Panc1 (cell line): ENCODE measurements around the gene DOLK. TPM values are rescaled to one million over a fixed set of nuclear protein-coding genes. Genes with fewer than 3 reads are reported as not detected.

Experiments
- ATAC-seq: fragments of 200-7000 bp; cut with Tn5 transposase; 2 replicates; pipeline ENCODE4 v1.9.1; 2020; ENCODE audit warnings: mild to moderate bottlenecking, moderate library complexity
- BruUV-seq: library from RNA; stranded (reverse); fragments of 400-500 nt; replicated peaks from 2 replicates; lab custom pipeline; 2021; lab: Mats Ljungman, UMichigan
- CTCF ChIA-PET: fragments of 300-600 bp; sonication (Branson Sonifier 250); formaldehyde crosslinking; loops from one replicate; lab custom pipeline; 2022; ENCODE audit warnings: antibody characterized with exemption; lab: Charles Lee
- POLR2A ChIA-PET: fragments of 300-600 bp; sonication (Branson Sonifier 250); formaldehyde crosslinking; loops from one replicate; lab custom pipeline; 2022; ENCODE audit warnings: antibody characterized with exemption; lab: Charles Lee
- DNase-seq: peaks from one replicate; pipeline ENCODE4 v3.0.0-alpha.2; 2010; ENCODE audit warnings: low read depth, low spot score
- H3K27ac ChIP-seq: 2 replicates; pipeline ENCODE4 v1.5.1; 2011; ENCODE audit warnings: mild to moderate bottlenecking, low read length, inconsistent platforms
- H3K27me3 ChIP-seq: fragments of 200-500 bp; sonication (Bioruptor generic); 2 replicates; pipeline ENCODE4 v1.6.0; 2014; ENCODE audit warnings: low read length, inconsistent platforms; ENCODE audit not compliant: control insufficient read depth, insufficient read depth
- H3K36me3 ChIP-seq: fragments of 200-500 bp; sonication (Bioruptor generic); 2 replicates; pipeline ENCODE4 v1.5.1; 2014; ENCODE audit warnings: inconsistent platforms, mild to moderate bottlenecking, low read length, moderate library complexity; ENCODE audit not compliant: control insufficient read depth, insufficient read depth
- H3K4me1 ChIP-seq: 2 replicates; pipeline ENCODE4 v1.5.1; 2011; ENCODE audit warnings: inconsistent platforms, mild to moderate bottlenecking, low read length, moderate library complexity; ENCODE audit not compliant: control insufficient read depth, insufficient read depth
- H3K4me3 ChIP-seq, 2 experiments: 2 replicates each; pipeline ENCODE4 v1.5.1; 2011 to 2012; ENCODE audit warnings: low read depth in 2 of 2, low read length in 2 of 2, mild to moderate bottlenecking in 2 of 2, inconsistent platforms in 1 of 2, moderate library complexity in 1 of 2
- H3K9me3 ChIP-seq: fragments of 200-500 bp; sonication (Bioruptor generic); 2 replicates; pipeline ENCODE4 v1.5.1; 2014; ENCODE audit warnings: low read depth, mild to moderate bottlenecking, inconsistent platforms, low read length, moderate library complexity; ENCODE audit not compliant: control insufficient read depth, insufficient read depth
- POLR2AphosphoS5 ChIP-seq: IDR thresholded peaks from 2 replicates; pipeline ENCODE4 v1.6.1; 2012; ENCODE audit warnings: mild to moderate bottlenecking, low read depth, low read length, moderate library complexity
- SIN3A ChIP-seq: IDR thresholded peaks from 2 replicates; pipeline ENCODE4 v1.6.1; 2012; ENCODE audit warnings: low read depth, mild to moderate bottlenecking, low read length, moderate library complexity, borderline replicate concordance; ENCODE audit not compliant: insufficient read depth
- TCF7L2 ChIP-seq: IDR thresholded peaks from 2 replicates; pipeline ENCODE4 v1.6.1; 2011; ENCODE audit warnings: mild to moderate bottlenecking, low read depth, low read length, inconsistent platforms
- in situ Hi-C: cut with HindIII; loops from 2 replicates; pipeline ENCODE4 v1.10.0; 2016; ENCODE audit warnings: low sequenced_read_pairs, low pct_unique_long_range_greater_than_20kb
- intact Hi-C: fragments of 100-400 bp; cut with micrococcal nuclease; formaldehyde crosslinking; loops from one replicate; pipeline ENCODE4 v1.10.0; 2022; ENCODE audit not compliant: unreplicated experiment
- total RNA-seq: library from RNA; stranded (reverse); gene quantifications from one replicate; pipeline ENCODE4 v1.2.1, GENCODE V29; 2021; ENCODE audit not compliant: unreplicated experiment
- TF ChIP-seq, protein P1 (sequence below), 2 experiments: IDR thresholded peaks; 2 replicates each; pipeline ENCODE4 v1.6.1; 2011 to 2012; ENCODE audit warnings: low read depth in 2 of 2, control low read depth in 1 of 2, low read length in 1 of 2, mild to moderate bottlenecking in 1 of 2, moderate library complexity in 1 of 2; ENCODE audit not compliant: insufficient read depth in 1 of 2
- TF ChIP-seq, protein P2 (sequence below): fragments of 450-650 bp; IDR thresholded peaks from 2 replicates; pipeline ENCODE4 v1.5.1; 2017; ENCODE audit warnings: mild to moderate bottlenecking

Gene DOLK
- total RNA-seq, 1 experiment from 2014 or later = 20.0 TPM

DNA sequence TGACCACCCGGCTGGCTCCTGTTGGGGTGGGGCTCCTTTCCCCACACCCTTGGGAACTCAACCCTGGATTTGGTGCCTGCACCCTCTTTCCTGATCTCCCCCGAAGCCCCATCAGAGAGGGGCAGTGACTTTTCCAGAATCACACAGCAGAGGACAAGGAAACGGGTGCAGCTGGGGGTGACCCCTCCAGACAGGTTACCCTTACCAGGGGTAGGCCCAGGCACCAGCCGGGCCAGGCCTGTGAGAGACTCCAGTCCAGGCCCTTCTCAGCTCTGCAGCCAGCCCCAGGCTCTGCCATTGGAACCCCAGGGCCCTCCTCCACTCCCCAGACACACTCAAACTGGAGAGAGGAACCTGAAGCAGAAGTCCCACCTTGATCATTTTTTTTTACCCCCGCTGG lies 45.6 kb downstream of the DOLK start:
- Histone ChIP-seq H3K27ac (no peak overlapping the region), H3K4me1 (no peaks in the 10 kb centered on the region), H3K27me3 (no peaks in the 10 kb centered on the region), H3K36me3 (no peaks in the 10 kb centered on the region), H3K9me3 (no peaks in the 10 kb centered on the region), H3K4me3 (no peak overlapping the region)
- ATAC-seq = no peak
- no peak for TF ChIP-seq POLR2AphosphoS5
- TF ChIP-seq, protein P1, sequence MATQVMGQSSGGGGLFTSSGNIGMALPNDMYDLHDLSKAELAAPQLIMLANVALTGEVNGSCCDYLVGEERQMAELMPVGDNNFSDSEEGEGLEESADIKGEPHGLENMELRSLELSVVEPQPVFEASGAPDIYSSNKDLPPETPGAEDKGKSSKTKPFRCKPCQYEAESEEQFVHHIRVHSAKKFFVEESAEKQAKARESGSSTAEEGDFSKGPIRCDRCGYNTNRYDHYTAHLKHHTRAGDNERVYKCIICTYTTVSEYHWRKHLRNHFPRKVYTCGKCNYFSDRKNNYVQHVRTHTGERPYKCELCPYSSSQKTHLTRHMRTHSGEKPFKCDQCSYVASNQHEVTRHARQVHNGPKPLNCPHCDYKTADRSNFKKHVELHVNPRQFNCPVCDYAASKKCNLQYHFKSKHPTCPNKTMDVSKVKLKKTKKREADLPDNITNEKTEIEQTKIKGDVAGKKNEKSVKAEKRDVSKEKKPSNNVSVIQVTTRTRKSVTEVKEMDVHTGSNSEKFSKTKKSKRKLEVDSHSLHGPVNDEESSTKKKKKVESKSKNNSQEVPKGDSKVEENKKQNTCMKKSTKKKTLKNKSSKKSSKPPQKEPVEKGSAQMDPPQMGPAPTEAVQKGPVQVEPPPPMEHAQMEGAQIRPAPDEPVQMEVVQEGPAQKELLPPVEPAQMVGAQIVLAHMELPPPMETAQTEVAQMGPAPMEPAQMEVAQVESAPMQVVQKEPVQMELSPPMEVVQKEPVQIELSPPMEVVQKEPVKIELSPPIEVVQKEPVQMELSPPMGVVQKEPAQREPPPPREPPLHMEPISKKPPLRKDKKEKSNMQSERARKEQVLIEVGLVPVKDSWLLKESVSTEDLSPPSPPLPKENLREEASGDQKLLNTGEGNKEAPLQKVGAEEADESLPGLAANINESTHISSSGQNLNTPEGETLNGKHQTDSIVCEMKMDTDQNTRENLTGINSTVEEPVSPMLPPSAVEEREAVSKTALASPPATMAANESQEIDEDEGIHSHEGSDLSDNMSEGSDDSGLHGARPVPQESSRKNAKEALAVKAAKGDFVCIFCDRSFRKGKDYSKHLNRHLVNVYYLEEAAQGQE (IDR thresholded peaks at IDR 0.05; ENCODE audit: insufficient read depth in 1 of 2, low read depth in 2 of 2, low read length in 1 of 2) = no peak
- TF ChIP-seq TCF7L2 = no peak
- TF ChIP-seq SIN3A = no peak
- TF ChIP-seq, protein P2, sequence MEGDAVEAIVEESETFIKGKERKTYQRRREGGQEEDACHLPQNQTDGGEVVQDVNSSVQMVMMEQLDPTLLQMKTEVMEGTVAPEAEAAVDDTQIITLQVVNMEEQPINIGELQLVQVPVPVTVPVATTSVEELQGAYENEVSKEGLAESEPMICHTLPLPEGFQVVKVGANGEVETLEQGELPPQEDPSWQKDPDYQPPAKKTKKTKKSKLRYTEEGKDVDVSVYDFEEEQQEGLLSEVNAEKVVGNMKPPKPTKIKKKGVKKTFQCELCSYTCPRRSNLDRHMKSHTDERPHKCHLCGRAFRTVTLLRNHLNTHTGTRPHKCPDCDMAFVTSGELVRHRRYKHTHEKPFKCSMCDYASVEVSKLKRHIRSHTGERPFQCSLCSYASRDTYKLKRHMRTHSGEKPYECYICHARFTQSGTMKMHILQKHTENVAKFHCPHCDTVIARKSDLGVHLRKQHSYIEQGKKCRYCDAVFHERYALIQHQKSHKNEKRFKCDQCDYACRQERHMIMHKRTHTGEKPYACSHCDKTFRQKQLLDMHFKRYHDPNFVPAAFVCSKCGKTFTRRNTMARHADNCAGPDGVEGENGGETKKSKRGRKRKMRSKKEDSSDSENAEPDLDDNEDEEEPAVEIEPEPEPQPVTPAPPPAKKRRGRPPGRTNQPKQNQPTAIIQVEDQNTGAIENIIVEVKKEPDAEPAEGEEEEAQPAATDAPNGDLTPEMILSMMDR = no peak
- in situ Hi-C loops = no loop called here
- intact Hi-C loops = no loop called here
- BruUV-seq = no TSS peak
- no peak for DNase-seq
- ChIA-PET POLR2A (interaction anchor here (0.7 kb wide), 1 partner anchor 13 kb away, joined by 4 read pairs; no protein-coding TSS in a partner anchor), CTCF (no interaction called here)

DNA sequence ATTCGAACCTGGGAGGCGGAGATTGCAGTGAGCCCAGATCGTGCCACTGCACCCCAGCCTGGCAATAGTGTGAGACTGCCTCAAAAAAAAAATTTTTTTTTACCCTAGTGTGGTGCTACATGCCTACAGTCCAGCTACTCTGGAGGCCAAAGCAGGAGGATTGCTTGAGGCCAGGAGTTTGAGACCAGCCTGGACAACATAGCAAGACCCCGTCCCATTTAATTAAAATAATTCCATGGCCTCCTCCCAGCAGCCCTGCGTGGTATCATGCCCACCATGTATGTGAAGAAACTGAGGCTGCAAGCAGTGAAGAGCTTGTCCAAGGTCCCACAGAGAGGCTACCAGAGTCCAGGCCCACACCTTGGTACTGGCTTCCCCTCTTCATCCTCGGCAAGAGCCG lies 46.0 kb downstream of the DOLK start:
- intact Hi-C loops = no loop called here
- no peak for TF ChIP-seq SIN3A
- TF ChIP-seq, protein P2 = no peak
- TF ChIP-seq TCF7L2 = no peak
- TF ChIP-seq, protein P1 (IDR thresholded peaks at IDR 0.05; ENCODE audit: insufficient read depth in 1 of 2, low read depth in 2 of 2, low read length in 1 of 2) = no peak
- TF ChIP-seq POLR2AphosphoS5 = no peak
- POLR2A ChIA-PET = no interaction called here
- Histone ChIP-seq H3K27ac (no peak overlapping the region), H3K9me3 (no peaks in the 10 kb centered on the region), H3K4me1 (no peaks in the 10 kb centered on the region), H3K27me3 (no peaks in the 10 kb centered on the region), H3K36me3 (no peaks in the 10 kb centered on the region), H3K4me3 (no peak overlapping the region)
- ATAC-seq = no peak
- no peak for DNase-seq
- CTCF ChIA-PET = no interaction called here
- in situ Hi-C loops = no loop called here
- no TSS peak for BruUV-seq
